Inflammatory macrophage treated with lipopolysaccharide for 1 hour (primary cell): Measurements from ENCODE around the gene TDP2.
"Not testable (repeated sequence)": the region's sequence is repeated elsewhere in the genome, so short reads cannot be mapped to it uniquely, and the experiment has no call there.

Source experiments
- DNase-seq, 2 donors: peaks; one replicate each; pipeline ENCODE4 v3.0.0-alpha.2; 2020 to 2022

TDP2 gene

DNA sequence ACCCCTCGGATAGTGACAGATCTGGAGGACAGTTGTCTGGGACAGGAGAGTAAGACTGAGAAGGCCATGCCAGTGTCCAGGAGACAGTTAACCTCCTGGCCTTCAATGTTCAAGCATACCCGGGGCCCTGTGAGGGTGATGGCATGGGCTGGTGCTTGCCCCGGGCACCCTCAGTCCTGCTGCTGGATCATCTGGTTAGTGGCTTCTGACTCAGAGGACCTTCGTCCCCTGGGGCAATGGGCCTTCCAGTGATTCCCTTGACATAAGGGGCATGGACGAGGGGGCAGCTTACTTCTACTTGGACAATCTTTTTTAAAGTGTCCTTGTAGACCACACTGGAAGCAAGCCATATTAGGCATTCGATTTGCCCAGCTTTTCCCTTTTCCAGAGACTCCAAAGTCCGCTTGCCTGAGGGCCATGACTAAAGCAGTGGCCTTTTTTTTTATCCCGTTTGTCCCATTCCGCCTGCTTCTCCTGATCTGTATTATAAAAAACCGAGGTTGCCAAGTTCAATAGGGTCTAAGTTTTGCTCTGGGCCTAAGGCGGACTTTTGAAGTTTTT is 12.2 kb upstream of the TDP2 start:
- DNase-seq: not testable (repeated sequence)

DNA sequence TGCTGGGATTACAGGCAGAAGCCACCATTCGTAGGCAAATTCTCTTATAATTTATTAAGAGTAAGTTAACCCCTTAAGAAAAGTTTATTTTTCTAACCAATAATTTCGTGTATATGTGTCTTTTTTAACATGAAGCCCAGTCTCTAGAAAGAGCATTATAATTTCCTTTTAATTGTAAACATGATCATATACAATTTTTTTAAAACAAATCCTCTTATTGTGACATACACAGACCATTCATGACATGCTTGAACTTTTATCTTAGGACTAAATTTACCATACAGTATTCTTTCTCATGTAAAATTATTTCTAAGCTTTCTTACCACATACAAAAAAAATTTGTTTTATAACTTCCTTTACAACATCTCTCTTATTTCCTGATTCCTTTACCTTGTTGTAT is 6.9 kb upstream of the TDP2 start:
- DNase-seq: no peak

DNA sequence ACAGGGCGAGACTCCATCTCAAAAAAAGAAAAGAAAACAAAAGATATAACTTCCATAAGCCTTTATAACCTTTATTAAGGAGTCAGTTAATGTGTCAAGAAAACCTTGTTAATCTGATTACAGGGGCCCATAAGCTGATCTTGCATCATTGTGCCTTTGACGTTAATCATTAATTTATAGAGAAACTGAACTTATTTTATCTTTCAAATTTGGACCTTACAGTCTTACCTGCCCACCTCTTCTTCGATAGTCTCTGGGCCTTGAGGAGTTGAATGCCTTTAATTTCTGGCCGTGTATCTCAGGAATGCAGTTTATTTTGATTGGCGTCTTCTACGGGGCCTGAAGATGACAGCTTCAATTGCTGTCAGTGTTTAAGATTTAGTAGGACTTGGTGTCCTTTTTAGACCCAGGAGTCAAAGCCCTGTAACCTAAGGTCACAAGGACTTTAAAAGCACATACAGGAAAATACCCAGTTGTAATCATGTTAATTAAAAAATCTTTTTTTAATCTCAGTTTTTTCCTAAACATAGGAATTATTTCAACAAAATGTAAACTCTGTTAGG is 6.0 kb upstream of the TDP2 start:
- DNase-seq: no peak

DNA sequence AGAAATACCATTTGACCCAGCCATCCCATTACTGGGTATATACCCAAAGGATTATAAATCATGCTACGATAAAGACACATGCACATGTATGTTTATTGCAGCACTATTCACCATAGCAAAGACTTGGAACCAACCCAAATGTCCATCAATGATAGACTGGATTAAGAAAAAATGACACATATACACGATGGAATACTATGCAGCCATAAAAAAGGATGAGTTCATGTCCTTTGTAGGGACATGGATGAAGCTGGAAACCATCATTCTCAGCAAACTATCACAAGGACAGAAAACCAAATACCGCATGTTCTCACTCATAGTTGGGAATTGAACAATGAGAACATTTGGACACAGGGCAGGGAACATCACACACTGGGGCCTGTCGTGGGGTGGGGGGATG is 4.4 kb upstream of the TDP2 start:
- DNase-seq: not testable (repeated sequence)

DNA sequence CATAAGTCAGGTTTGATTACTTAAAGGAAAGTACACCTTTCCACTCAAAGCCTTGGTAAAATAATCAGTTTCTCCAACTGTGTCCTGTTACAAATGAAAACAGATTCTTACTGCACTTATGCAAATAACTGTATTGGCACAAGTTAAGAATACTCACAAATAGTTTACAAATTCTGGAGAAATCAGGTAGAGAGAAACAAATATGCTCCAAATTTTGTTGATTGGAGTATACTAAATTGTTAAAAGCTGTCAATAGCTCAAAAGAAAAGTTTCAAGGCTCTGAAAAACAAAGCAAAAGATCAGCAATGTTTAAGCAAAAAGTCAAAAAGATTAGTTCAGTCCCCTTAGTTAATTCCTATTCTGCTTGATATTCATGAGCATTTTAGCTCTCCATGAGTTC is 3.8 kb upstream of the TDP2 start:
- not testable (repeated sequence) for DNase-seq

DNA sequence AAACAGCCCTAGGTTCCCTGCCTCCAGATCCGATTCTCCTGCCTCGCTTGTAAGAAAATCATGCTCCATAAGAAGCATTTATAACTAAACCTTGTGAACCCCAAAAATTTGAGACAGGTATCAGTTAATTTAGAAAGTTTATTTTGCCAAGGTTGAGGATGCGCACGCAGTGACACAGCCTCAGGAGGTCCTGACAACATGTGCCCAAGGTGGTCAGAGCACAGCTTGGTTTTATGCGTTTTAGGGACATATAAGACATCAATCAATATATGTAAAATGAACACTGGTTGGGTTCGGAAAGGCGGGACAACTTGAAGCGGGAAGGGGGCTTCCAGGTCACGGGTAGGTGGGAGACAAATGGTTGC is 2.3 kb upstream of the TDP2 start:
- no peak for DNase-seq

DNA sequence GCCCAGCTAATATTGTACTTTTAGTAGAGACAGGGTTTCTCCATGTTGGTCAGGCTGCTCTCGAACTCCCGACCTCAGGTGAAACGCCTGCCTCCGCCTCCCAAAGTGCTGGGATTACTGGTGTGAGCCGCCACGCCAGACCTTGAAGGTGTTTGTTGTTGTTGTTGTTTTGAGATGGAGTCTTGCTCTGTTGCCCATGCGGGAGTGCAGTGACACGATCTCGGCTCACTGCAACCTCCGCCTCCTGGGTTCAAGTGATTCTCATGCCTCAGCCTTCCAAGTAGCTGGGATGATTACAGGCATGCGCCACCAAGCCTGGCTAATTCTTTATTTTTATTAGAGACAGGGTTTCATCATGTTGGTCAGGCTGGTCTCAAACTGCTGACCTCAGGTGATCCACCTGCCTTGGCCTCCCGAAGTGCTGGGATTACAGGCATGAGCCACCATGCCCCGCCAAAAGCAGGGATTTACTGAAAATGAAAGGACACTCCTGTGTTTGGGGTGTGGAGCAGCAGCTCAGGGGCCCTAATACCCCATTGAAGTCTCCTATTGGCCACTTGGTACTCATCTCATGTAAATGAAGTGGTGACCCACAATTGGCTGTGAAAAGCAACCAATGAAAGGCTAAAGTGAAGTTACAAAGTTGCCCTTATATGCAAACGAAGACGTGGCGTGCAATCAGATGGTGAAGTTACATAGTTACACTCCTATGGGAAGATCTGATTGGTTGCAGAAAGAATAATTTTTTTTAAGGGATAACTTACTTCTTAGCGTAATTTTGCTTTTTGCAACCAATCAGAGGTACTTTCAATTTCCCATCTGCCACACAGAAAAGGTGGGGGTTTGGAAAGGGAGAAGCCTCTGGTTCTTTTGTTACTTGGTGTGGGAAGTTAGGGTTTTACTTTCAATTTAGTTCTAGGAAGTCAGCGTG is 1.6 kb upstream of the TDP2 start:
- DNase-seq: peak; percentile 55 to 77

DNA sequence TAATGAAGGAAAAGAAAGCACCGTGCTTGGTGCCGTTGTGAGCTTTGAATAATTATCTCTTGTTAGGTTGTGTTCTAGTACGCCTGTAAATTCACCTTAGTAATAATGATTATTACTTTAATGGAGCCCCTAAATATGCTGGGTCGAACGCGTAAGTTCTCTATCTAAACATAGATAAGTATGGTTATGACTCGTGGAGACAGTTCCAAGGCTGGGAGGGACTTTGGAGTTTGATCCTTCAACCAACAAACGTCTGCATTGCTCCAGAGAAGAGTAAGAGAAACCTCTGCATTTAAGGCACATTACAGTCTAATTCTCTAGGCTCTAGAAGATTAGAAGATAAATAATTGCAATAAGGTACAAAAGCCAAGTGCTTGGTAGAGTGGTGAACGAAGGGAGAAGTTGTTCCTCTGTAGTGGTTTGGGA is 692 bp upstream of the TDP2 start:
- DNase-seq: peak in 1 of 2 donors; percentile 45

DNA sequence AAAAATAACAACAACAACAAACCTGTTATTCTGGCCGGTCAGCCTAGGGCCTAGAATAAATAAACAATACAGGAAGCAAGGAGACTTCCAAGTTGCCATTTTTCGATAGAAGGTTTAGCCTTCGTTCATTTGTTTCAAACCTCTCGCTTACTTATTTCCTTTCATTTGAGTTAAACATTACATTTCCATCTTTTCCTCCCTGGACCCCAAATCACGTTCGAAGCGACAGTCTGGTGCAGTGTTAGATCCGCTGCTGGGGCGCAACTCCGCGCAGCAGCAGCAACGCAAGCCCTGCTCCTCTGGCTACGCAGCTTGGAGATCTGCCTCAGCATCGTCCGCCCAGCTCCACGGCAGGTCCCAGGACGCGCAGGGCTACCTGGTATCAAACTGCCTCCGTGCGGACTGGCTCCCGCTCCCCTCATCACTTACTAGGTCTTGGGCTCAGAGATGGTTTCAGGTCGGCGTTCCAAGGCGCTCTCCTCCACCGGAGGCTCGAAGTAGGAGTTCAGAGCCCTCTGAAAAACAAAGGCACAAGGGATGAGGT is 530 bp downstream of the TDP2 start:
- no peak for DNase-seq

DNA sequence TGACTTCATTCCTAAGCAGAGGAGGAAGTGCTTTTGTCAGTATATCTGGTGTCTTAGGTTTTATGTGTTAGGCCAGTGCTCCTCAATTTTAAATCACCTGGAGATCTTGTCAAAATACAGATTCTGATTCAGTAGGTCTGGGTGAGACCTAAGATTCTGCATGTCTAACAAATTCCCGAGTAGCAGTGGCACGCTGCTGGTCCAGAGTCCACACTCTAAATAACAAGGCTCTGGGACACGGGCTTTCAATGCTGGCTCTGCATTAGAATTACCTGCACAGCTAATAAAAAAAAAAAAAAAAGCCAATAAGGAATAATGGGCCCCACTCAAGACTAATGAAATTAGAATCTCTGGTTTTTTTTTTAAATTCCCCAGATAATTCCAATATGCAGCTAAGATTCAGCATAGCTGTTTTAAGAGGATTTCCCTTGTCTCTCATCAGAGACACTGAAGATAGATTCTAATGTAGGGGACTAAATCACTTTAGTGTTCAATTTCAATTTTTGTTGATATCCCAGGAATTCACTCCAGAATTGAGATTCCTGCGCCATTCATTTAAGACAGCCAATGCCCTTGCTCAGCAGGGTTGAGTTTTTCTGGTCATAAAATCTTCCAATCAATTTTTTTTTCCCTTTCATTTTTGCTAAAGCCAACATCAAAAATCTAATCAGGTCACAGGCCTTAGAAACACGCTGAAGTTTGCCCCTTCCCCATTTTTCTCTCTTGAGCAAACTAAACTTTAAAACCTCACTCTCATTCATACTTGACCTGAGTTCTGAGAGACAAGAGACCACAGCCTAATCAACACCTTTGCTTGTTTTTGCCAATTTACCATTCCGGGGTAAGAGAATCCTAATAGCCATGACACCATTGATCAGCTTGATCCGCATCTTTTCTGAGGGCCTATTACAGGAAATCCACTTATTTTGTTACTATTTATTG is 2.4 kb downstream of the TDP2 start:
- DNase-seq: no peak

DNA sequence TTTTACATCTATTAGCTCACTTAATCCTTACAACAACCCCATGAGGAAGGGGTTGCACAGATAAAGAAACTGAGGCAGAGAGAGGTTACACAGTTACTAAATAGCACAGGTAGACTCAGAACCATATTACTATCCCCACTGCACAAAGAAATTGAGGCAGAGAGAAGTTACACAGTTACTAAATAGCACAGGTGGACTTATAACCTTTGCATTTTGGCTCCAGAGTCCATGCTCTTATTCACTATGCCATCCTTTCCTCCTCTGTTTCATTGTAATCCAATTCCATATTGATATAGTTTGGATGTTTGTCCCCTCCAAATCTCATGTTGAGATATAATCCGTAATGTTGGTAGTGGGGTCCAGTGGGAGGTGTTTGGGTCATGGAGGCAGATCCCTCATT is 3.5 kb downstream of the TDP2 start:
- no peak for DNase-seq

DNA sequence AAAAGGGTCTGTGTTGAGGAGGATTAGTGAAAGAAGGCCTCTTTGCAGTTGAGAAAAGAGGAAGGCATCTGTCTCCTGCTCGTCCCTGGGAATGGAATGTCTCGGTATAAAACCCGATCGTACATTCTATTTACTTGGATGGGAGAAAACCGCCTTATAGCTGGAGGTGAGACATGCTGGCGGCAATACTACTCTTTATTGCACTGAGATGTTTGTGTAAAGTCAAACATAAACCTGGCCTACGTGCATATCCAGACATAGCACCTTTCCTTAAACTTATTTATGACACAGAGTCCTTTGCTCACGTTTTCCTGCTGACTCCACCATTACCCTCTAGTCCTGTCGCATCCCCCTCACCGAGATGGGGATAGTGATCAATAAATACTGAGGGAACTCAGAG is 4.5 kb downstream of the TDP2 start:
- DNase-seq: no peak

DNA sequence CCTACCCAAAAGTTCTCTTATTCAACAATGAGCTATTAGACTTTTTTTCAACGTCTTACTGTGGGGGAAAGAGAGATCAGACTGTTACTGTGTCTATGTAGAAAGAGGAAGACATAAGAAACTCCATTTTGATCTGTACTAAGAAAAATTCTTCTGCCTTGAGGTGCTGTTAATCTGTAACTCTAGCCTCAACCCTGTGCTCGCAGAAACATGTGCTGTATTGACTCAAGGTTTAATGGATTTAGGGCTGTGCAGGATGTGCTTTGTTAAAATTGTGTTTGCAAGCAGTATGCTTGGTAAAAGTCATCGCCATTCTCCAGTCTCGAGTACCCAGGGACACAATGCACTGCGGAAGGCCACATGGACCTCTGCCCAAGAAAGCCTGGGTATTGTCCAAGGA is 4.9 kb downstream of the TDP2 start:
- DNase-seq: not testable (repeated sequence)

DNA sequence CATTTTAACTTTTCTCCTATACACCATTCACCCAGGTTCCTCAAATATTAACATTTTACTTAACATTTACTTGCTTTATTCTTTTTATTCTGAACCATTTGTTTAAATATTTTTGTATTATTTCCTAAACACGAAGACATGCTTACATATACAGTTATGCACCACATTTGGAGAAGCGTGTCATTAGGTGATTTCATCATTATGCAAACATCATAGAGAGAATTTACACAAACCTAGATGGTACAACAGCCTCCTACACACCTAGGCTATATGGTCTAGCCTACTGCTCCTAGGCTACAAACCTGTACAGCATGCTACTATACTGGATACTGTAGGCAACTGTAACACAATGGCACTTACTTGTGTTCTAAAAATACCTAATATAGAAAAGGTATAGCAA is 6.6 kb downstream of the TDP2 start:
- peak; percentile 61 to 82 for DNase-seq

DNA sequence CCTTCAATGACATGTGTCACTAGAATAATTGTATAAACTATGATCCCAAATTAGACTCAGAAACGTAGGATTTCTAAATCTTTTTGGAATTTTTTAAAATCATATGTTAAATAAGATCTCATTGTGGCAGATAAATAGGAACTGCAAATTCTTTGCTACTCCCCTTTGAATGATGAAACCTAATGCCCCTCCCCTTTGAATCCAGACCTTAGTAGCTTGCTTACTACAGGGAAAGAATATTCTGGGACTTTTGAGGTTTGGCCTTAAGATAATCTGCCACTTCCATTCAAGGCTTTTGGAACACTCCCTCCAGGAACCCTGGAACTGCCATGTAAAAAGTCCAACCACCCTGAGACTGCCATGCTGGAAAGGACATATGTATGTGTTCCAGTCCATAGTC is 7.1 kb downstream of the TDP2 start:
- DNase-seq: peak; percentile 59 to 73

DNA sequence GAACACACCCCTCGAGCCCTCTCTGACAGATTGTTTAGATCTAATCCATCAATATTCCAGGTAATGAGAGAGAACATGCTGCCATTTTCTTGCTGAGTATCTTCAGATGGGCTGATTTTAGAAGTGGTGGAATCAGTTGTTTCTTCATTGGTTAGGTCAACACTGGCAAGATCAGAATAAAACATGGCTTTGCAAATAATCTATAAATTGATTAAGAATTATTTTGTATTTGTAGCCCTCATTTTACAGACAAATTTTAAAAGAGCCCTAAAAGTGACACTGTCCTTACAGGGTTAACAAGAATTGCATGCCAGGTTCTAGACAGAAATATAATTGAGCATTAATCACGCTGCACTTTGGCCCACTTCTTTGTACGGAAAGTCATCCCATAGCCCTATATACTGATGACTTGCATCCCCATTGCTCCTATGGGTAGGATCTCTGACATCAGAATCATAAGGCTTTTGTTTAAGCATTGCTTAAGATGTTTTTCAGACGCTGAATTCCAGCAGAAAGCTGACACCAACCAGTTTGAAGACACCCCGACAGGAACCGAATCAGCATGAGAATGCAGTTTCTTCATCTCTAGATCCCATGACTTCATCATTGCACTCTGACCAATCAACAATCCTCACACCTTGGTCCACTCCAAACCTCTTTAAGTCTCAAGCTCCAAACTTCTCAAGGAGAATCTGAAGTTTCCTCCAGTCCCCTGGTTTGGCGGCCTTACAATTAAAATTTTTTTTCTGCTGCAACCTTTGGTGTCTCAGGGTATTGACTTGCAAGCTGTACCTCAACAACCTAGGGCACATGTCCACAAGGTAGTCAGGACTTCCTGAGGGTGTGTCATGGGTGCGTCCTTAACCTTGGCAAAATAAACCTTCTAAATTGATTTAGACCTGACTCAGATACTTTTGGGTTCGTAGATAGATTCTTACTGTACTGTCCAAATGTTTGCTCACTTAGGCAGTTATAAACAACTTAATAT is 7.8 kb downstream of the TDP2 start:
- peak; percentile 88 to 99 for DNase-seq

DNA sequence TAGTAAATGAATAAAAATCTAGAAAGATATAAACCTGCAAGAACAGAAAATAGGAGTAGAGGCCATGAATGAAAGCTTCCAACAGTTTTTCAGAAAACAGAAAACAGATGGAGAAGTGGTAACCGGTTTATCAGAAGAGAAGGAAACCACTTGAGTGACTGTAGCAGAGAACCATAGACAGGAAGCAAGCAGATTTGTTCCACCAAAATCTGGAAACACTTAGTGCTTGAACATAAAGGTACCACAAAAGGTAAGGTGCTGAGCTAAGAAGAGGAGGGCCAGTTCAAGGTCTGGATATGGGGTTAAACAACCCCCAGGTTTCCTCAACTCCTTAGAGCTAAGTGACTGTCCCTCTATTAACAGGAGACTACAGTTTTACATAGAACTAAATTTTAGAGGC is 11.5 kb downstream of the TDP2 start:
- DNase-seq: no peak

DNA sequence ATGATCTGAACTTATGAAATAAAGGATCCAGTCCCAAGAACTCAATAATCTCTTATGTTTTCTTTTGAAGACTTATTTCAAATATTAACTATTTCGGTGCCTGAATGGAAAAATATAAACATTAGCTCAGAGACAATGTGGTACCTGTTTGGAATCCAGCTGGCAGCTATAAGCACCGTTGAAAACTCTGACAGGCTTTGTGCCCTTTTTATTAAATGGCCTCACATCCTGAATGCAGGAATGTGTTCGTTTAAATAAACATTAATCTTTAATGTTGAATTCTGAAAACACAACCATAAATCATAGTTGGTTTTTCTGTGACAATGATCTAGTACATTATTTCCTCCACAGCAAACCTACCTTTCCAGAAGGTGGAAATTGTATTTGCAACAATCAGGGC is 16.3 kb downstream of the TDP2 start:
- DNase-seq: no peak

DNA sequence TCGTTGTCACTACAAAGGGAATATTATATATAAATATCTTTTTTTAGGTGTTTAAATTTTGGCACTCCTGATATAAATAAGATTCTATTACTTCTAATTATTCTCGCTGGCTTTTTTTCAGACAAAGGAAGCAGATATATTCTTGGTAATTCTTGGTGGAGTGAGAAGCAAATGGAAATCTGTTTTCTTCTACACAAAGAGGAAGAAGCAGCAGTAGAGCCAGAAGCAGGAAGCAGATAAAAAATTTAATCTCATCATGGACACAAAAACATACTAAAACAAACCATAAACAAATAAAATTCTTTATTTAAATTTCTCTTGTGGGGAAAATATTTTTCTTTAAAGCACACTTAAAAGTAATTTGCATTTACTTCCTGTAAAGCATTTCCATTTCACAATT is 17.0 kb downstream of the TDP2 start:
- DNase-seq: no peak

DNA sequence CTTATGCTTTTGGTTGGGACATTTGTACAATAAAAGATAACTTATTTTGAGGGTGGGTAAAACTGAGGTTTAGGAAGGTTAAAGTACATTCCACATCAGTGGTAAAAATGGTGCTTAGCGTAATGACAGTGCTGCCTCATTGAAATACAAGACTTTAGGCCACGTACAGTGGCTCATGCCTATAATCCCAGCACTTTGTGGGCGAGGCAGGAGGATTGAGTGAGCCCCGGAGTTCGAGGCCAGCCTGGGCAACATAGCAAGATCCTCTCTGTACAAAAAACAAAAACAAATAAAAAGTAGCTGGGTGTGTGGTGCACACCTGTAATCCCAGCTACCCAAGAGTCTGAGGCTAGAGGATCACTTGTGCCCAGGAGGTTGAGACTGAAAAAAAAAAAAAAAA is 18.4 kb downstream of the TDP2 start:
- no peak for DNase-seq

DNA sequence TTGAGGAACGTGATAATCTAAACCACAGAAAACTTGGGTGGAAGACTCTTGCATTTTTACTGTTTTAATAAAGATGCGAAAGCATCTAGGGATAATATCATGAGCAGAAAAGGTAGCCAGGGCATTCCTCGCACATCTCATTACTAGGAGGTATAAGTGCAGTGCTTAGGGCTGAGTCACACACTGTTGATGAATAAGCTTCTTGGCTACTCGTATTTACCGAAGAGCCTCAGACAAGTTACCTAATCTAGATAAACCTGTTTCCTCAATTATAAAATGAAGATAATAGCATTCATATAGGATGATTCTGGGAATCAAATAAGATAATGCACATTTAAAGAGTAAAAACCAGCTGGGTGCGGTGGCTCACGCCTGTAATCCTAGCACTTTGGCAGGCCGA is 19.9 kb downstream of the TDP2 start:
- no peak for DNase-seq

DNA sequence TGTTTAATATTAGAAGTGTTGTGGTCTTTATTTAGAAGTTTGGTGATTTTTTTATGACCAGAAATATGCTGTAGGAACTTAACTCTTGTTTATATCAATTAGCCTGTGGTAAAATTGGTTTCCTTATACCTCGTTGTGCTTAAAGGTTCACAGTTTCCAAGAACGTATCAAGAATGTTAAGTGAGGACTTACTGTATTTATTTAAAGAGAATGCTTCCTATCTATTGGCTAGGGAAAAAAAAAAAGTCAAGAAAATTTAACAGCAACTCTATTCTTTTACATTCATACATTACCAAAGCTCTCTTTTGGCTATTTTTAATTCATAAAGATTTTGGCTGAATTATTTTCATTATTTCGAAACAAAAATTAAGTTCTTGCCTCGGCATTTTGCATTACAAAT is 22.3 kb downstream of the TDP2 start:
- no peak for DNase-seq
